ENCODE data around the gene FCN1.

DNA sequence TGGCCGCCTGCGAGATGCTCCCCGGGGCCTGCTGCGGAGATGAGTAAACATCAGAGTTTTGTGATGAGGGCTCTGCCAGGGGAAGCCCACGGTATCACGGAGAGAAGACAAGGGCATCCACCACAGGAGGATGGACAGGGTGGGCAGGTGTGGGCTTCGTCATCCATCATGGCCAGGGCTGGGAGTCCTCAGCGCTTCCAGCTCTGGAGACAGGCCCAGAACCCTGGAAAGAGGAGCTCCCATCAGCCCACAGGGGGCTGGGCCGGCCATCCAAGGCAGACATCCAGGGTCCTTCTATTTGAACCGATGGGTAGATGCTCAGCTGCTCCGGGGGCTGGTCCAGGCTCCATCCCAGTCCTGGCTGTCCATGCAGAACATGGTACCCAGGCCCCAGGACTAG lies 22.1 kb upstream of the FCN1 start:
- no peak for TF ChIP-seq POLR2AphosphoS5 (IDR thresholded peaks at IDR 0.05)
- TF ChIP-seq POLR2A (IDR thresholded peaks at IDR 0.05): no peak
- TF ChIP-seq, protein P1, sequence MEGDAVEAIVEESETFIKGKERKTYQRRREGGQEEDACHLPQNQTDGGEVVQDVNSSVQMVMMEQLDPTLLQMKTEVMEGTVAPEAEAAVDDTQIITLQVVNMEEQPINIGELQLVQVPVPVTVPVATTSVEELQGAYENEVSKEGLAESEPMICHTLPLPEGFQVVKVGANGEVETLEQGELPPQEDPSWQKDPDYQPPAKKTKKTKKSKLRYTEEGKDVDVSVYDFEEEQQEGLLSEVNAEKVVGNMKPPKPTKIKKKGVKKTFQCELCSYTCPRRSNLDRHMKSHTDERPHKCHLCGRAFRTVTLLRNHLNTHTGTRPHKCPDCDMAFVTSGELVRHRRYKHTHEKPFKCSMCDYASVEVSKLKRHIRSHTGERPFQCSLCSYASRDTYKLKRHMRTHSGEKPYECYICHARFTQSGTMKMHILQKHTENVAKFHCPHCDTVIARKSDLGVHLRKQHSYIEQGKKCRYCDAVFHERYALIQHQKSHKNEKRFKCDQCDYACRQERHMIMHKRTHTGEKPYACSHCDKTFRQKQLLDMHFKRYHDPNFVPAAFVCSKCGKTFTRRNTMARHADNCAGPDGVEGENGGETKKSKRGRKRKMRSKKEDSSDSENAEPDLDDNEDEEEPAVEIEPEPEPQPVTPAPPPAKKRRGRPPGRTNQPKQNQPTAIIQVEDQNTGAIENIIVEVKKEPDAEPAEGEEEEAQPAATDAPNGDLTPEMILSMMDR (IDR thresholded peaks at IDR 0.05): no peak

Data from breast epithelium (tissue), 3 donors.